GM18508 (cell line): Measurements from ENCODE around the gene MEST.
"Not testable (repeated sequence)": the region's sequence is repeated elsewhere in the genome, so short reads cannot be mapped to it uniquely, and the experiment has no call there.

ENCODE experiments used
- ATAC-seq: cut with Tn5 transposase; IDR thresholded peaks from one replicate; pipeline ENCODE4 v1.9.1; 2021; ENCODE audit warnings: moderate number of reproducible peaks; ENCODE audit not compliant: insufficient read depth, unreplicated experiment

MEST gene

GRCh38 chr7:130481898-130482297, 10.0 kb upstream of the MEST start:
- ATAC-seq: no peak

- ATAC-seq: no peak
Measured at GRCh38 chr7:130483031-130483430, 8.9 kb upstream of the MEST start.

- ATAC-seq: no peak
Measured at GRCh38 chr7:130485734-130486113, 6.2 kb upstream of the MEST start.

GRCh38 chr7:130486114-130486953, 5.6 kb upstream of the MEST start:
- ATAC-seq: no peak

GRCh38 chr7:130486954-130487436, 4.9 kb upstream of the MEST start:
- ATAC-seq: no peak

- no peak for ATAC-seq
Measured at GRCh38 chr7:130488392-130489139, 3.3 kb upstream of the MEST start.

- ATAC-seq: no peak
Measured at GRCh38 chr7:130489140-130489983, 2.5 kb upstream of the MEST start.

- ATAC-seq: no peak
Measured at GRCh38 chr7:130490311-130490791, 1.5 kb upstream of the MEST start.

GRCh38 chr7:130490888-130491804, 739 bp upstream of the MEST start:
- no peak for ATAC-seq

GRCh38 chr7:130492523-130493274, 814 bp downstream of the MEST start:
- ATAC-seq: no peak

- no peak for ATAC-seq
Measured at GRCh38 chr7:130493275-130493873, 1.5 kb downstream of the MEST start.

- ATAC-seq: no peak
Measured at GRCh38 chr7:130494431-130494858, 2.6 kb downstream of the MEST start.

GRCh38 chr7:130500463-130500862, 8.6 kb downstream of the MEST start:
- no peak for ATAC-seq

- no peak for ATAC-seq
Measured at GRCh38 chr7:130500910-130501309, 9.0 kb downstream of the MEST start.

GRCh38 chr7:130505753-130506152, 13.9 kb downstream of the MEST start:
- ATAC-seq: no peak

GRCh38 chr7:130506358-130506757, 14.5 kb downstream of the MEST start:
- ATAC-seq: no peak

- not testable (repeated sequence) for ATAC-seq
Measured at GRCh38 chr7:130512038-130512437, 20.2 kb downstream of the MEST start.

- ATAC-seq: no peak
Measured at GRCh38 chr7:130513447-130513846, 21.6 kb downstream of the MEST start.
